Esophagus (tissue), 2 donors: ENCODE measurements around the gene ZBTB43. TPM values are rescaled to one million over a fixed set of nuclear protein-coding genes. Genes with fewer than 3 reads are reported as not detected.

ENCODE experiments used
- H3K27ac ChIP-seq, 2 donors: one replicate each; pipeline ENCODE4 v1.5.1; 2013; ENCODE audit warnings: low read depth in 2 of 2, mild to moderate bottlenecking in 2 of 2, inconsistent platforms in 1 of 2, low read length in 1 of 2, moderate library complexity in 1 of 2
- H3K27me3 ChIP-seq, 2 donors: one replicate each; pipeline ENCODE4 v1.6.1; 2013; ENCODE audit warnings: low read length in 2 of 2, control low read depth in 1 of 2, mild to moderate bottlenecking in 1 of 2; ENCODE audit not compliant: insufficient read depth in 2 of 2, control insufficient read depth in 1 of 2
- H3K36me3 ChIP-seq, 2 donors: one replicate each; pipeline ENCODE4 v1.6.1; 2013; ENCODE audit warnings: low read length in 1 of 2; ENCODE audit not compliant: control insufficient read depth in 2 of 2, insufficient read depth in 2 of 2
- H3K4me1 ChIP-seq, 2 donors: one replicate each; pipeline ENCODE4 v1.6.1; 2013; ENCODE audit warnings: low read length in 1 of 2; ENCODE audit not compliant: control insufficient read depth in 2 of 2, insufficient read depth in 2 of 2
- H3K4me3 ChIP-seq, 2 donors: one replicate each; pipeline ENCODE4 v1.5.1; 2013; ENCODE audit warnings: low read length in 2 of 2, mild to moderate bottlenecking in 2 of 2, low read depth in 1 of 2, moderate library complexity in 1 of 2
- H3K9me3 ChIP-seq, 2 donors: one replicate each; pipeline ENCODE4 v1.6.1; 2013; ENCODE audit warnings: mild to moderate bottlenecking in 2 of 2, low read depth in 1 of 2, low read length in 1 of 2, moderate library complexity in 1 of 2; ENCODE audit not compliant: control insufficient read depth in 2 of 2, insufficient read depth in 1 of 2
- WGBS, 2 donors: extraction: QIAGEN DNeasy Blood & Tissue Kit; methylation state at CpG; one replicate each; pipeline ENCODE4 v1.1.7; 2013; 5-methylcytosine and 5-hydroxymethylcytosine counted together
- polyA plus RNA-seq, 2 donors: library from polyadenylated mRNA; stranded (reverse); fragments of 200-250 nt; gene quantifications; one replicate each; pipeline ENCODE4 v1.2.3, GENCODE V29; 2013
- donor health status: healthy with polysubstance abuse.
- donor health status: Bipolar disorder and iron deficiency.

The ZBTB43 gene
- polyA plus RNA-seq, 2 donors: 4.8 to 5.0 TPM

DNA sequence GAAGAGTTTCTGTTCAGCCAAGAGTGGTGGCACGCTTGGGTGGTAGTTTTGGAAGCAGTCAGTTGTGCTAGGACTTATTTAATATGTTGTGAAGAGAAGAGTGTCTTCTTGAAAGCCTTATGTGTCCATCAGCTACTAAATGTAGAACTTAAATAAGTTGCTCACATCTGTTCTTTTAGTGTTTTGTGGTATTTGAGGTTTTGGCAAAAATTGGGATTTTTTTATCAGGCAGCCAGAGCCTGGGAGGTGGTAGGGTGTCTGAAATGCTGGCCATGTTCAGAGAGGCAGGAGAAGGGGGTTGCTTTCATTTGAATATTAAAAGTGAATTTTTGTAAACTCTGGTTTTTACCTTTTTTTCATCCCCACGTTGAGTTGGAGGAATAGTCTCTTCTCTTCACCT is 31.4 kb downstream of the ZBTB43 start:
- WGBS, 2 donors: 83 to 94% methylated on average over 2 of the region's 2 CpGs

DNA sequence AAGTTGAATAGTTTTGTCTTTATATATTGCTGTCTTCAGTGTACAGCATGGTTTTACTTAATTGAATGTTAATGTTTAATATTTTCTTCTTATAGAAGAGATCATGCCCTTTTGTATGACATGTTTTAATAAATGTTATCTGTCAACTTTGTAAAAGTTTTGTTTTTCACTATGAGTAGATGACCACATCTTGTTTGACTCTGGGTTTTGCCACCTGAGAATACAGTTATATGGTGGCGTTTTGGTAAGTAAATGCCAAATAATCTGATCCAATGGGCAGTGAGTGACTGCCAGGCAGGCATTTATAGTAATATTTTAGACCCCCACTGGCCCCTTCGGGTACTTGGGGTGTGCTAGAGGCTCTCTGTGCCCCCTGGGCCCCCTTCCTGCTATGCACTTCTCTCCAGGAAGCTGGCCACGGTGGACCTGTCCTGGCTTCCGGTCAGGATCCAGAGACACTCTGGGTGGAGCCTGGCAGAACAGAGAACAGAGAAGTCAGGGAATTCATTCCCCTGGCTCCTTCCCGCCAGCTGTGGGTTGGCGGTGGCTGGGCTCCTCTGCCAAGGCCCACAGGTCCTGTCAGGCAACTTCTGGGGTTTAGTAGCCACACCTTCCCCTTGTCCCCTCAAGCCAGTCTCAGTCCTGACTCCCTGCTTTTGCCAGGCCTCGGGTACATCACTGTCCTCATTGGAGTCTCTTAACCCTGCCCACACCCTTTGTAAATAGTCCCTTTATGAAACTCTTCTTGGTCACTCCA is 33.4 kb downstream of the ZBTB43 start:
- WGBS, 2 donors: 42 to 50% methylated on average over 7 of the region's 7 CpGs
- H3K27me3 ChIP-seq: no peaks in the 10 kb centered on the region
- H3K9me3 ChIP-seq: no peaks in the 10 kb centered on the region
- peaks cover 6 to 18% of the 10 kb centered on the region in 2 donors for H3K36me3 ChIP-seq
- no peak overlapping the region for H3K4me3 ChIP-seq
- peak overlapping the region in 1 of 2 donors; percentile 6 for H3K27ac ChIP-seq
- H3K4me1 ChIP-seq: peaks cover 3 to 8% of the 10 kb centered on the region in 2 donors

More for the DNA sequence above, 31.4 kb downstream of the ZBTB43 start:
- Histone ChIP-seq H3K9me3 (no peaks in the 10 kb centered on the region), H3K36me3 (peaks cover 14 to 27% of the 10 kb centered on the region in 2 donors), H3K4me1 (peaks cover 3 to 7% of the 10 kb centered on the region in 2 donors), H3K4me3 (no peak overlapping the region), H3K27ac (no peak overlapping the region), H3K27me3 (no peaks in the 10 kb centered on the region)

DNA sequence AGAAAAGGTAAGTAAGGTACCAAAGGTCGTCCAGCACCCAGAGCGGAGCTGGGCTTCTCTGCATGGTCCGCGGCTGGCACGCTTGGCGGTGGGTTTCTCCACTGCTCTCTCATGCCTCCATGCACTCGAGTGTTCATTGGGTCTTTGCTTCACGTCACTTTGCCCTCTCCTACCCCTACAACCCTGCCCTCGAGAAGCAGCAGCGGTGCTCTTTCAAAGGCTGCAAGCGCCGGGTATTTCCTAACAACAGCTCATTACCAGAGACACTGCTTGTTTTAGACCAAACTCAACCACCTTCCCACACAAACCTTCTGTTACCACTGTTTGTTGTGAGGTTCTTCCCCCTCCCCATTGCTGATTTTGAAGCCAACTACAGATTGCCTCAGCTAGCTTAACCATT is 34.1 kb downstream of the ZBTB43 start:
- Histone ChIP-seq H3K27me3 (no peaks in the 10 kb centered on the region), H3K27ac (peak overlapping the region in 1 of 2 donors; percentile 6), H3K4me3 (no peak overlapping the region), H3K9me3 (no peaks in the 10 kb centered on the region), H3K4me1 (peaks cover 3 to 8% of the 10 kb centered on the region in 2 donors), H3K36me3 (peaks cover 0 to 13% of the 10 kb centered on the region in 2 donors)
- 83% methylated on average over 12 of the region's 12 CpGs for WGBS, 2 donors

DNA sequence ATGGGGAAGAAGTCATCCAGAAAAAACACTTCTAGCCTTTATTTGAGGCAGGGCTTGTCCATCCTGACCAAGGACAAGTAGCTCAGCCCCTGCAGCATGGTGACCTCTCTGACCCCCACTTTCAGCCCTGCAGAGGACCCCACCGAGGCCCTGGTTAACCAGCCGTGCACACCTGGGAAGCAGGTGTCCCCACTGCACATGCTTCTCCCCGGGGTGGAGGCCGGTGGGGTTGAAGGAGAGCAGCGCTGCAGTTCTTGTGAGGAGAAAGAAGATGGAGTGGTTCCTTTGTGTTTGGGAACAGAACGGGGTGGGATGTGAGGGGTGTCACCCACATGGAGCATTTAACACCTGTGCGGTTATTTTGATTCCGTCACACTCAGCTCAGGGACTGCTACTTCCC is 34.5 kb downstream of the ZBTB43 start:
- Histone ChIP-seq H3K27me3 (no peaks in the 10 kb centered on the region), H3K27ac (no peak overlapping the region), H3K4me1 (peaks cover 3 to 8% of the 10 kb centered on the region in 2 donors), H3K36me3 (peaks cover 0 to 13% of the 10 kb centered on the region in 2 donors), H3K4me3 (no peak overlapping the region), H3K9me3 (no peaks in the 10 kb centered on the region)
- 85 to 86% methylated on average over 8 of the region's 8 CpGs for WGBS, 2 donors

DNA sequence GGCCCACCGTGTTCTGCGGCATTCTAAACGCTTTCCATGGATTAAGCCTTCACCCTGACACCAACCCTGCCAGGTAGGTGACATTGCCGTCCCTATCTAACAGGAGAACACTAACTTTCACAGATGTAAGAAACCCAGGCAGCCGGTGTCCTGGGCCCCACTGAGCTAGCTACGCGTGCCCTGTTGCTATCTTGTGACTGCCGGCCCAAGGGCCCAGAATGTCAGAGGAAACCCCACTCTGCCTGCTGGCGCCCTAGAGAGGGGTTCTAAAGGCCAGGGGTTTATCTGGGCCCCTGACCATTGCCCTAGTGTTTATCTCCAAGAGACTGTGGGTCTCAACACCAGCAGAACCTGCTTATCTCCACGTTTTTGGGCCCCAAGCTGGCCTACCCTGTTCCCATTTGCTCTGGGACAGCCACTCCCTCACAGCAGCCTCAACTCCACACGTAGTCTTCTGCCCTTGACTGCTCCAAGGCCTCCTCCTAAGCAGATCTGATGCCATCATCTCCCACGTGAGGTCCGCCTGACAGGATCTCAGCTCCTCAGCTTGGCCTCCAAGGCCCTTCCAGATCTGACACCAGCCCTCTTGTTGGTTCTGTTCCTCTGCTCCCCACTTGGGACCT is 37.5 kb downstream of the ZBTB43 start:
- peaks cover 3 to 8% of the 10 kb centered on the region in 2 donors for H3K4me1 ChIP-seq
- no peak overlapping the region for H3K27ac ChIP-seq
- 92 to 93% methylated on average over 13 of the region's 13 CpGs for WGBS, 2 donors
- no peak overlapping the region for H3K4me3 ChIP-seq
- H3K9me3 ChIP-seq: no peaks in the 10 kb centered on the region
- peaks cover 0 to 7% of the 10 kb centered on the region in 2 donors for H3K36me3 ChIP-seq
- H3K27me3 ChIP-seq: no peaks in the 10 kb centered on the region

DNA sequence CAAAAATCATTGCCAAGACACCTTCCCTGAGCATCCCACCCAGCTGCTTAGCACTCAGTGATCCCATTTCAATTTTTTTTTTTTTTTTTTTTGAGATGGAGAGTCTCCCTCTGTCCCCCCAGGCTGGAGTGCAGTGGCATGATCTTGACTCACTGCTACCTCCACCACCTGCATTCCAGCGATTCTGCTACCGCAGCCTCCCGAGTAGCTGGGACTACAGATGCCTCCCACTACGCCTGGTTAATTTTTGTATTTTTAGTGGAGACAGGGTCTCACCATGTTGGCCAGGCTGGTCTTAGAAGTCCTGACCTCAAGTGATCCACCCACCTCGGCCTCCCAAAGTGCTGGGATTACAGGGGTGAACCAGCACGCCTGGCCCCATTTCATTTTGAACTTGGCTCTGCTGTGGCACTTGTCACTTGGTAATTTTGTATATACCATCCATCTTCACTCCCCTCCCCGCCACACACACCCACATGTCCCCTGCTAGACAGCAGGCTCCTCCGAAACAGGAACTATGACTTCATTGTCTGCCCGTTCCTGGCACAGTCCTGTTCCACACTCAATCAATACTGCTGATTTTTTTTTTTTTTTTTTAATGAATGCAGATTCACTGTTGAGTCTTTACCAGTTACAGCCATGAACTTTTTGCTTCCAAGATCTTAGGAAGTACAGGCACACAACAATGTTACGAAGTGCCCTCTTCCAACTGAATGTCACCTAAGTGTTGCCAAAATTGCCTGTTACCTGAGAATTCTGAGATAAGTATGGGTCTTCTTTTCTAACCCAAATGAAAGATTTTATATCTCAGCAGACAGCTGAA is 38.3 kb downstream of the ZBTB43 start:
- Histone ChIP-seq H3K27ac (no peak overlapping the region), H3K9me3 (no peaks in the 10 kb centered on the region), H3K4me3 (no peak overlapping the region), H3K36me3 (peaks cover 0 to 7% of the 10 kb centered on the region in 2 donors), H3K27me3 (no peaks in the 10 kb centered on the region), H3K4me1 (peaks cover 3 to 8% of the 10 kb centered on the region in 2 donors)
- WGBS, 2 donors: 79 to 83% methylated on average over 10 of the region's 10 CpGs

DNA sequence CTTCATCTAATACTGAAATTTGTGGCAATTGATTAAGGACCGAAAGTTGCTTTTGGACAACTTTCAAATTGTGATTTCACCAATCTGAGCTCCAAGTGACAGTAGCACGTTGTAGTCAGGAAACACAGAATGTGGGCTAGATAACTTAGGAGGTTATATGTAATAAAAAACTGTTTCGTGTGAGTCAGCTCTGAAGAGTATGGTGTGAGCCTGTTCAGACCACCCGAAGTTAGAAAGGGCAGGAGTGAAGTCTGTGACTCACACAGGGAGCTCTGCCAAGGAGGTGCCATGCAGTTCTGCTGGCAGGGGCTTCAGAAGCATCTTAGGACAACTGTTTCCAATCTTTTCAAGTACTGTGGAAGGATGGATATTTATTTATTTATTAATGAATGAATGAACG is 39.2 kb downstream of the ZBTB43 start:
- Histone ChIP-seq H3K27ac (no peak overlapping the region), H3K36me3 (no peaks in the 10 kb centered on the region), H3K27me3 (no peaks in the 10 kb centered on the region), H3K9me3 (no peaks in the 10 kb centered on the region), H3K4me1 (peaks cover 0 to 6% of the 10 kb centered on the region in 2 donors), H3K4me3 (no peak overlapping the region)
- 38 to 39% methylated on average over 5 of the region's 5 CpGs for WGBS, 2 donors

DNA sequence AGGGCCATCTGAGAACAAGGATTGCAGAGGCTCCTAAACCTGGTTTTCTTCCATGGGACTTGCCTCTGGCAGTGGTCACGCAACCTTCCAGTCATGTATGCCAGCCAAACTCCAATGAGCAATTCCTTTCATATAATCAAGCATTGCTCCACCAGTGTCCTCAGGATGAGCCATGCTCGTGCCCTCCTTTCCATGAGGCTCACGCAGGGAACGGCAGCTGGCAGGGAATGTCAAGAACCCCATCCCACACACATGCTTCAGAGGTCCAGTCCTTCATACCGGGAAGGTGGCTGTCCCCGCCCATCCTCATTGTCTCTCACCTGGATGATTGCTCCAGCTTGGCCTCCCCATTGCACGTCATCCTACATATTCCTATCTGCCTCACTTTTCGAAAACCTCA is 42.2 kb downstream of the ZBTB43 start:
- 89 to 95% methylated on average over 8 of the region's 8 CpGs for WGBS, 2 donors

DNA sequence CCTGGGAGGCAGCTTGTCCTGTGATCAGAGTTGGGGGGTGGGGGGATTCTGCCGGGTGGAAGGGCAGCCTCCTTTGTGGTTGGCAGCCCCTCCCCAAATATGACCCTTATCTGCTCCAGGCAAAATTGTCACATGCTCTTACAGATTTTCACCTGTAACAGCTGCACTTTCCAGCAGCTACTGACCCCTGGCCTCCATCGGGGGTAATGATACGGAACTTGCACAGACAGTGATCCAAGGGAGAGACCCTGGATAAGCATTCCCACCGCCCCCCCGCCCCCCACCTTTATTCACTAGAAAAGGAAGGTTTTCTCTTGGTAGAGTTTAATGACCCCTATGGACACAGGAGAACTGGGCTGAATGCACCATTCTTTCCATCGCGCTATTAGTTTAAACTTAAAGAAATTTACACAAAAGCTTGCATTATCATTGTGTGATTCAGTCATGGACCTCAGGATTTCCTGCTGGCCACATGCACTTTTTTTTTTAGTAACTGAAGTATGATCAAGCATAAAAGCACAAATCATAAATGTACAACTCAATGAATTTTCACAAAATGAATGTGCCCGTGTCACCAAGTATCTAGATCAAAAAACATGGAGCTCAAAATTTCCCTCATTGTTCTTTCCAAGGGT is 44.9 kb downstream of the ZBTB43 start:
- no peaks in the 10 kb centered on the region for H3K4me1 ChIP-seq
- H3K27me3 ChIP-seq: no peaks in the 10 kb centered on the region
- H3K36me3 ChIP-seq: no peaks in the 10 kb centered on the region
- 73 to 78% methylated on average over 8 of the region's 8 CpGs for WGBS, 2 donors
- no peak overlapping the region for H3K27ac ChIP-seq
- H3K4me3 ChIP-seq: no peak overlapping the region
- H3K9me3 ChIP-seq: no peaks in the 10 kb centered on the region

More for the DNA sequence above, 42.2 kb downstream of the ZBTB43 start:
- H3K4me1 ChIP-seq: peaks cover 0 to 2% of the 10 kb centered on the region in 2 donors
- no peak overlapping the region for H3K27ac ChIP-seq
- H3K9me3 ChIP-seq: no peaks in the 10 kb centered on the region
- H3K27me3 ChIP-seq: no peaks in the 10 kb centered on the region
- no peaks in the 10 kb centered on the region for H3K36me3 ChIP-seq
- H3K4me3 ChIP-seq: no peak overlapping the region
